ENCODE data around the gene BRME1. TPM values are rescaled to one million over a fixed set of nuclear protein-coding genes. Genes with fewer than 3 reads are reported as not detected.

BRME1 gene
- polyA plus RNA-seq, 3 donors = 1.1 to 3.7 (median 2.9) TPM

GRCh38 chr19:13899912-13900584 lies 5.9 kb downstream of the BRME1 start:
- WGBS, 3 donors = 50 to 77% (median 70%) methylated on average over 5 of the region's 5 CpGs

GRCh38 chr19:13899393-13899792 lies 6.5 kb downstream of the BRME1 start:
- no peak overlapping the region for H3K27ac ChIP-seq (ENCODE audit: low read depth, low read length)
- WGBS, 3 donors = 55 to 90% (median 76%) methylated on average over 10 of the region's 10 CpGs

More at GRCh38 chr19:13899912-13900584, 5.9 kb downstream of the BRME1 start:
- no peak overlapping the region for H3K27ac ChIP-seq (ENCODE audit: low read depth, low read length)

- H3K27ac ChIP-seq (ENCODE audit: low read depth, low read length) = no peak overlapping the region
- 96 to 99% (median 98%) methylated on average over 2 of the region's 2 CpGs for WGBS, 3 donors
Measured at GRCh38 chr19:13896227-13896626, 9.7 kb downstream of the BRME1 start.

- WGBS, 3 donors = 72 to 90% (median 85%) methylated on average over 5 of the region's 5 CpGs
Measured at GRCh38 chr19:13894552-13894951, 11.4 kb downstream of the BRME1 start.

GRCh38 chr19:13892870-13893269 lies 13.0 kb downstream of the BRME1 start:
- H3K27ac ChIP-seq (ENCODE audit: low read depth, low read length) = no peak overlapping the region
- 77 to 83% (median 81%) methylated on average over 9 of the region's 9 CpGs for WGBS, 3 donors

More at GRCh38 chr19:13894552-13894951, 11.4 kb downstream of the BRME1 start:
- no peak overlapping the region for H3K27ac ChIP-seq (ENCODE audit: low read depth, low read length)

- 94 to 97% (median 95%) methylated on average over 13 of the region's 13 CpGs for WGBS, 3 donors
- no peak overlapping the region for H3K27ac ChIP-seq (ENCODE audit: low read depth, low read length)
Measured at GRCh38 chr19:13890136-13890535, 15.8 kb downstream of the BRME1 start.

- H3K27ac ChIP-seq (ENCODE audit: low read depth, low read length) = no peak overlapping the region
- WGBS, 3 donors = 91% methylated on average over 16 of the region's 16 CpGs
Measured at GRCh38 chr19:13888281-13888680, 17.6 kb downstream of the BRME1 start.

GRCh38 chr19:13887517-13887916 lies 18.4 kb downstream of the BRME1 start:
- 67 to 83% (median 79%) methylated on average over 5 of the region's 5 CpGs for WGBS, 3 donors
- H3K27ac ChIP-seq (ENCODE audit: low read depth, low read length) = no peak overlapping the region

- 69 to 75% (median 73%) methylated on average over 16 of the region's 16 CpGs for WGBS, 3 donors
- no peak overlapping the region for H3K27ac ChIP-seq (ENCODE audit: low read depth, low read length)
Measured at GRCh38 chr19:13887018-13887436, 18.9 kb downstream of the BRME1 start.

GRCh38 chr19:13885826-13886365 lies 20.0 kb downstream of the BRME1 start:
- no peak overlapping the region for H3K27ac ChIP-seq (ENCODE audit: low read depth, low read length)
- WGBS, 3 donors = 75 to 95% (median 78%) methylated on average over 19 to 20 of the region's 20 CpGs

- WGBS, 3 donors = 28 to 66% (median 62%) methylated on average over 26 of the region's 26 CpGs
- H3K27ac ChIP-seq (ENCODE audit: low read depth, low read length) = no peak overlapping the region
Measured at GRCh38 chr19:13884726-13885591, 21.0 kb downstream of the BRME1 start.

- WGBS, 3 donors = 80 to 91% (median 81%) methylated on average over 9 to 10 of the region's 10 CpGs
- no peak overlapping the region for H3K27ac ChIP-seq (ENCODE audit: low read depth, low read length)
Measured at GRCh38 chr19:13883516-13884064, 22.3 kb downstream of the BRME1 start.

- 90 to 95% (median 91%) methylated on average over 12 of the region's 12 CpGs for WGBS, 3 donors
- H3K27ac ChIP-seq (ENCODE audit: low read depth, low read length) = no peak overlapping the region
Measured at GRCh38 chr19:13882836-13883235, 23.1 kb downstream of the BRME1 start.

- H3K27ac ChIP-seq (ENCODE audit: low read depth, low read length) = no peak overlapping the region
- 72 to 79% (median 79%) methylated on average over 5 of the region's 5 CpGs for WGBS, 3 donors
Measured at GRCh38 chr19:13882419-13882795, 23.5 kb downstream of the BRME1 start.

- H3K27ac ChIP-seq (ENCODE audit: low read depth, low read length) = no peak overlapping the region
- 32 to 57% (median 34%) methylated on average over 17 of the region's 17 CpGs for WGBS, 3 donors
Measured at GRCh38 chr19:13881692-13882418, 24.1 kb downstream of the BRME1 start.

GRCh38 chr19:13881251-13881691 lies 24.6 kb downstream of the BRME1 start:
- no peak overlapping the region for H3K27ac ChIP-seq (ENCODE audit: low read depth, low read length)
- 38 to 74% (median 40%) methylated on average over 12 of the region's 12 CpGs for WGBS, 3 donors

GRCh38 chr19:13880059-13881043 lies 25.6 kb downstream of the BRME1 start:
- no peak overlapping the region for H3K27ac ChIP-seq (ENCODE audit: low read depth, low read length)
- 6% methylated on average over 32 to 34 of the region's 34 CpGs for WGBS, 3 donors

Data from adipose tissue (tissue), 3 donors.